Osteocyte (in vitro differentiated cells): Measurements from ENCODE around the gene GRB7. TPM values are rescaled to one million over a fixed set of nuclear protein-coding genes. Genes with fewer than 3 reads are reported as not detected.

Source experiments
- DNase-seq: peaks from one replicate; pipeline ENCODE4 v3.0.0; 2021; ENCODE audit warnings: mixed read lengths; ENCODE audit not compliant: unreplicated experiment; ENCODE audit errors: extremely low spot score
- H3K27ac Mint-ChIP-seq: one replicate; pipeline ENCODE4 v1.8.0; 2021; ENCODE audit warnings: mild to moderate bottlenecking, mixed read lengths; ENCODE audit not compliant: unreplicated experiment
- H3K27me3 Mint-ChIP-seq: one replicate; pipeline ENCODE4 v1.8.0; 2021; ENCODE audit warnings: mixed read lengths; ENCODE audit not compliant: unreplicated experiment
- H3K36me3 Mint-ChIP-seq: one replicate; pipeline ENCODE4 v1.8.0; 2021; ENCODE audit warnings: mixed read lengths; ENCODE audit not compliant: unreplicated experiment
- H3K4me1 Mint-ChIP-seq: one replicate; pipeline ENCODE4 v1.8.0; 2021; ENCODE audit warnings: mixed read lengths; ENCODE audit not compliant: unreplicated experiment
- H3K4me3 Mint-ChIP-seq: one replicate; pipeline ENCODE4 v1.8.0; 2021; ENCODE audit warnings: mild to moderate bottlenecking, moderate library complexity, mixed read lengths; ENCODE audit not compliant: unreplicated experiment
- H3K9me3 Mint-ChIP-seq: one replicate; pipeline ENCODE4 v1.8.0; 2021; ENCODE audit warnings: mixed read lengths; ENCODE audit not compliant: unreplicated experiment
- total RNA-seq: library from RNA; stranded (reverse); gene quantifications from 2 replicates; pipeline ENCODE4 v1.2.1, GENCODE V29; 2021
- TF ChIP-seq, protein P1 (sequence below): fragments of 200-600 bp; sonication (generic); IDR thresholded peaks from 2 replicates; pipeline ENCODE4 v1.5.0; 2021; ENCODE audit warnings: antibody characterized with exemption, mild to moderate bottlenecking, moderate library complexity

Gene GRB7
- total RNA-seq, 1 donor from 2014 or later: 1.2 TPM

- H3K4me3 Mint-ChIP-seq: no peak overlapping the region
- no peaks in the 10 kb centered on the region for H3K9me3 Mint-ChIP-seq
- peak overlapping the region; percentile 31 for H3K27ac Mint-ChIP-seq
- peak; percentile 77 for DNase-seq
- peaks cover 3% of the 10 kb centered on the region for H3K36me3 Mint-ChIP-seq
- H3K27me3 Mint-ChIP-seq: no peaks in the 10 kb centered on the region
- peaks cover 23% of the 10 kb centered on the region for H3K4me1 Mint-ChIP-seq
- TF ChIP-seq, protein P1, sequence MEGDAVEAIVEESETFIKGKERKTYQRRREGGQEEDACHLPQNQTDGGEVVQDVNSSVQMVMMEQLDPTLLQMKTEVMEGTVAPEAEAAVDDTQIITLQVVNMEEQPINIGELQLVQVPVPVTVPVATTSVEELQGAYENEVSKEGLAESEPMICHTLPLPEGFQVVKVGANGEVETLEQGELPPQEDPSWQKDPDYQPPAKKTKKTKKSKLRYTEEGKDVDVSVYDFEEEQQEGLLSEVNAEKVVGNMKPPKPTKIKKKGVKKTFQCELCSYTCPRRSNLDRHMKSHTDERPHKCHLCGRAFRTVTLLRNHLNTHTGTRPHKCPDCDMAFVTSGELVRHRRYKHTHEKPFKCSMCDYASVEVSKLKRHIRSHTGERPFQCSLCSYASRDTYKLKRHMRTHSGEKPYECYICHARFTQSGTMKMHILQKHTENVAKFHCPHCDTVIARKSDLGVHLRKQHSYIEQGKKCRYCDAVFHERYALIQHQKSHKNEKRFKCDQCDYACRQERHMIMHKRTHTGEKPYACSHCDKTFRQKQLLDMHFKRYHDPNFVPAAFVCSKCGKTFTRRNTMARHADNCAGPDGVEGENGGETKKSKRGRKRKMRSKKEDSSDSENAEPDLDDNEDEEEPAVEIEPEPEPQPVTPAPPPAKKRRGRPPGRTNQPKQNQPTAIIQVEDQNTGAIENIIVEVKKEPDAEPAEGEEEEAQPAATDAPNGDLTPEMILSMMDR: peak; percentile 16
These were observed 32.8 kb upstream of the GRB7 start for GRCh38 chr17:39704821-39705551.

- TF ChIP-seq, protein P1: no peak
- Mint-ChIP-seq H3K36me3 (peaks cover 3% of the 10 kb centered on the region), H3K4me3 (no peak overlapping the region), H3K4me1 (peaks cover 20% of the 10 kb centered on the region), H3K9me3 (no peaks in the 10 kb centered on the region), H3K27ac (no peak overlapping the region), H3K27me3 (no peaks in the 10 kb centered on the region)
- DNase-seq: no peak
These were observed 31.9 kb upstream of the GRB7 start for GRCh38 chr17:39705786-39706348.

- Mint-ChIP-seq H3K36me3 (peaks cover 3% of the 10 kb centered on the region), H3K27ac (no peak overlapping the region), H3K9me3 (no peaks in the 10 kb centered on the region), H3K4me3 (no peak overlapping the region), H3K4me1 (peaks cover 15% of the 10 kb centered on the region), H3K27me3 (no peaks in the 10 kb centered on the region)
- TF ChIP-seq, protein P1: no peak
- no peak for DNase-seq
These were observed 31.4 kb upstream of the GRB7 start for GRCh38 chr17:39706383-39706782.

GRCh38 chr17:39706921-39707337 is 30.8 kb upstream of the GRB7 start:
- Mint-ChIP-seq H3K27me3 (no peaks in the 10 kb centered on the region), H3K27ac (no peak overlapping the region), H3K9me3 (no peaks in the 10 kb centered on the region), H3K4me3 (no peak overlapping the region), H3K36me3 (peaks cover 7% of the 10 kb centered on the region), H3K4me1 (peaks cover 11% of the 10 kb centered on the region)
- DNase-seq: no peak
- TF ChIP-seq, protein P1: no peak

DNA sequence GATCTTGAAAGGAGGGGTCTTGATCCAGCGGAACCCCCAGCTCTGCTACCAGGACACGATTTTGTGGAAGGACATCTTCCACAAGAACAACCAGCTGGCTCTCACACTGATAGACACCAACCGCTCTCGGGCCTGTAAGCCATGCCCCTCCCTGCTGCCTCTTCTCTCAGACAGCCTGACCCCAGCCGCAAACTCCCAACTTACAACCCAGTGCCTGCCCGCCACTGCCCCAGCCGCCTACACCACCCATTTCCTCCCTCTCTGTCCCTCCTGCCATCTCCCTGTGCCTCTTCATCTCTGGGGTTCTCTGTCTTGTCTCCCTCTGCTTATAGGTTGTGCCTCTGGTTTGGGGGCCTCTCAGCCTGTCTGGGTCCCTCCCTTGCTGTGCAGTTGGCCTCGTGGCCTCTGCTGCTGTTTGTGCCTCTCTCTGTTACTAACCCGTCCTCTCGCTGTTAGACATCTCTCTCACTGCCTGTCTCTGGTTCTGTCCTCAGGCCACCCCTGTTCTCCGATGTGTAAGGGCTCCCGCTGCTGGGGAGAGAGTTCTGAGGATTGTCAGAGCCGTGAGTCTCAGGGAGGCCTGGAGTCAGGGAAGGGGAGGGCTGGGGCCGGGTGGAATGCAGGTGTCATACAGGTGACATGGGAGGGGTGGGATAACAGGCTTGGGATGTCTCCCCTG is 28.3 kb upstream of the GRB7 start:
- Mint-ChIP-seq H3K4me1 (peaks cover 5% of the 10 kb centered on the region), H3K4me3 (no peak overlapping the region), H3K27me3 (no peaks in the 10 kb centered on the region), H3K9me3 (no peaks in the 10 kb centered on the region), H3K36me3 (peaks cover 14% of the 10 kb centered on the region), H3K27ac (no peak overlapping the region)
- TF ChIP-seq, protein P1: no peak
- no peak for DNase-seq
